ENCODE data around the gene TLR5.

Gene TLR5

GRCh38 chr1:223146745-223147144 lies 3.7 kb upstream of the TLR5 start:
- no peak for DNase-seq

- DNase-seq: no peak
Observed at GRCh38 chr1:223144914-223145313, 1.9 kb upstream of the TLR5 start.

- DNase-seq: no peak
Observed at GRCh38 chr1:223144431-223144830, 1.4 kb upstream of the TLR5 start.

GRCh38 chr1:223143537-223144248 lies 645 bp upstream of the TLR5 start:
- no peak for DNase-seq

- DNase-seq: no peak
Observed at GRCh38 chr1:223142269-223142668, 779 bp downstream of the TLR5 start.

- no peak for DNase-seq
Observed at GRCh38 chr1:223140611-223141405, 2.2 kb downstream of the TLR5 start.

- no peak for DNase-seq
Observed at GRCh38 chr1:223137455-223138085, 5.5 kb downstream of the TLR5 start.

- DNase-seq: no peak
Observed at GRCh38 chr1:223136086-223136485, 7.0 kb downstream of the TLR5 start.

- DNase-seq: no peak
Observed at GRCh38 chr1:223135176-223135942, 7.7 kb downstream of the TLR5 start.

- peak; percentile 50 for DNase-seq
Observed at GRCh38 chr1:223133824-223134435, 9.1 kb downstream of the TLR5 start.

GRCh38 chr1:223133306-223133823 lies 9.7 kb downstream of the TLR5 start:
- DNase-seq: no peak

GRCh38 chr1:223129229-223129901 lies 13.7 kb downstream of the TLR5 start:
- DNase-seq: no peak

- DNase-seq: no peak
Observed at GRCh38 chr1:223126741-223127140, 16.3 kb downstream of the TLR5 start.

- no peak for DNase-seq
Observed at GRCh38 chr1:223125766-223126165, 17.3 kb downstream of the TLR5 start.

GRCh38 chr1:223123011-223123610 lies 19.9 kb downstream of the TLR5 start:
- no peak for DNase-seq

- DNase-seq: no peak
Observed at GRCh38 chr1:223118418-223118817, 24.6 kb downstream of the TLR5 start.

- DNase-seq: no peak
Observed at GRCh38 chr1:223116950-223117349, 26.1 kb downstream of the TLR5 start.

GRCh38 chr1:223114871-223115270 lies 28.2 kb downstream of the TLR5 start:
- DNase-seq: no peak

GRCh38 chr1:223110952-223111351 lies 32.1 kb downstream of the TLR5 start:
- DNase-seq: no peak

- DNase-seq: no peak
Observed at GRCh38 chr1:223109581-223110026, 33.4 kb downstream of the TLR5 start.

GRCh38 chr1:223106856-223107255 lies 36.2 kb downstream of the TLR5 start:
- no peak for DNase-seq
